ENCODE data around the gene MEIOB.

GRCh38 chr16:1870365-1871082 lies 1.4 kb downstream of the MEIOB start:
- TF ChIP-seq POLR2AphosphoS5 (IDR thresholded peaks at IDR 0.05) (no peak), CTCF (IDR thresholded peaks at IDR 0.05 in 8 of 11, conservative IDR thresholded peaks at IDR 0.05 in 3 of 11) (no peak)
